Small intestine (tissue), 7 donors: ENCODE measurements around the gene DENND1A. TPM values are rescaled to one million over a fixed set of nuclear protein-coding genes. Genes with fewer than 3 reads are reported as not detected.

ENCODE experiments used
- DNase-seq, 2 donors: peaks; one replicate each; pipeline versions ENCODE4 v3.0.0 to v3.0.0-alpha.2; 2013
- FAIRE-seq: peaks from 2 replicates; lab custom pipeline; 2012; peaks lifted over from hg19 to GRCh38; lab: Jason Lieb, UNC
- H3K27ac ChIP-seq, 3 donors: one replicate each; pipeline ENCODE4 v1.5.1; 2013; ENCODE audit warnings: low read length in 2 of 3, mild to moderate bottlenecking in 2 of 3, control low read depth in 1 of 3, inconsistent platforms in 1 of 3, low read depth in 1 of 3, moderate library complexity in 1 of 3
- H3K27me3 ChIP-seq, 3 donors: one replicate each; pipeline ENCODE4 v1.6.1; 2013; ENCODE audit warnings: low read length in 3 of 3, inconsistent platforms in 1 of 3; ENCODE audit not compliant: control insufficient read depth in 3 of 3, insufficient read depth in 3 of 3
- H3K36me3 ChIP-seq, 3 donors: one replicate each; pipeline ENCODE4 v1.6.1; 2013; ENCODE audit warnings: low read length in 3 of 3, inconsistent platforms in 1 of 3, low read depth in 1 of 3, mild to moderate bottlenecking in 1 of 3, moderate library complexity in 1 of 3; ENCODE audit not compliant: control insufficient read depth in 3 of 3, insufficient read depth in 2 of 3
- H3K4me1 ChIP-seq, 3 donors: one replicate each; pipeline ENCODE4 v1.6.1; 2013; ENCODE audit warnings: low read length in 2 of 3, inconsistent platforms in 1 of 3, low read depth in 1 of 3, mild to moderate bottlenecking in 1 of 3, moderate library complexity in 1 of 3; ENCODE audit not compliant: control insufficient read depth in 3 of 3, insufficient read depth in 2 of 3
- H3K4me3 ChIP-seq, 3 donors: one replicate each; pipeline ENCODE4 v1.5.1; 2013; ENCODE audit warnings: low read length in 3 of 3, control low read depth in 1 of 3, inconsistent platforms in 1 of 3, low read depth in 1 of 3, mild to moderate bottlenecking in 1 of 3, moderate library complexity in 1 of 3
- H3K9me3 ChIP-seq, 2 donors: one replicate each; pipeline ENCODE4 v1.6.1; 2013; ENCODE audit warnings: low read depth in 1 of 2, low read length in 1 of 2; ENCODE audit not compliant: control insufficient read depth in 2 of 2, insufficient read depth in 1 of 2
- WGBS, 3 donors: extraction: QIAGEN DNeasy Blood & Tissue Kit; methylation state at CpG; one replicate each; pipeline ENCODE4 v1.1.7; 2013; 5-methylcytosine and 5-hydroxymethylcytosine counted together
- polyA plus RNA-seq, 4 donors: library from polyadenylated mRNA; stranded (reverse) in 3 of 4; unstranded in 1 of 4; fragments of 200-250 nt in 3 of 4; fragments of 120-200 nt in 1 of 4; gene quantifications; one replicate each; pipeline versions ENCODE4 v1.2.1 to v1.2.3, GENCODE V29; 2013
- donor health status: healthy with polysubstance abuse.
- donor health status: control.
- donor health status: control.
- donor health status: Bipolar disorder and iron deficiency.
- donor health status: healthy.

The DENND1A gene
- polyA plus RNA-seq, 4 donors = 11.5 to 43.4 (median 20.0) TPM

- DNase-seq = peak in 1 of 2 donors; percentile 17
- Histone ChIP-seq H3K27me3 (no peaks in the 10 kb centered on the region), H3K9me3 (peaks cover 0 to 13% of the 10 kb centered on the region in 2 donors), H3K36me3 (peaks cover 0 to 5% (median 0%) of the 10 kb centered on the region in 3 donors), H3K4me1 (peaks cover 0 to 3% (median 0%) of the 10 kb centered on the region in 3 donors), H3K27ac (no peak overlapping the region), H3K4me3 (no peak overlapping the region)
- no peak for FAIRE-seq
- 68 to 100% (median 97%) methylated on average over 1 of the region's 1 CpG for WGBS, 3 donors
Observed at GRCh38 chr9:123702483-123702882, 227.4 kb downstream of the DENND1A start.

DNA sequence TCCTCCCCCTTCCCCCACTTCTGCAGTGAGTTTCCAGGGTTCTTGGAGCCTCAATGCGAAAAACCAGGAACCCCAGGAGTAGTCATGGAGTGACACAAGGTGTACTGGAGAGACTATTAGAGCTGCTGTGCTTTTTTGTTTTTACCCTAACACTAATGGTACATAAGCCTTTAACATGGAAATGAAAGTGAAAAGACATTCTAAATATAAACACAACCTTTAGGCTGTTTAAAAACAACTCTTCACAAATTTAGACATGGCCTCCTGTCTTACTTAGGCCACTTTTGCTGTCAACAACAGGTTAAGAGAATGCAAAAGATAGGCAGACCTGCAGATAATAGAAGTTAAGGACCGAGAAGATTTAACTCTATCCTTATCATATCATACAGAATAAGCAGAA, 232.2 kb downstream of the DENND1A start:
- 78 to 84% (median 83%) methylated on average over 2 of the region's 2 CpGs for WGBS, 3 donors
- H3K9me3 ChIP-seq = peaks cover 0 to 10% of the 10 kb centered on the region in 2 donors
- no peaks in the 10 kb centered on the region for H3K27me3 ChIP-seq
- no peak for DNase-seq
- peaks cover 0 to 3% (median 0%) of the 10 kb centered on the region in 3 donors for H3K36me3 ChIP-seq
- peaks cover 0 to 5% (median 0%) of the 10 kb centered on the region in 3 donors for H3K4me1 ChIP-seq
- no peak overlapping the region for H3K4me3 ChIP-seq
- FAIRE-seq = no peak
- no peak overlapping the region for H3K27ac ChIP-seq

DNA sequence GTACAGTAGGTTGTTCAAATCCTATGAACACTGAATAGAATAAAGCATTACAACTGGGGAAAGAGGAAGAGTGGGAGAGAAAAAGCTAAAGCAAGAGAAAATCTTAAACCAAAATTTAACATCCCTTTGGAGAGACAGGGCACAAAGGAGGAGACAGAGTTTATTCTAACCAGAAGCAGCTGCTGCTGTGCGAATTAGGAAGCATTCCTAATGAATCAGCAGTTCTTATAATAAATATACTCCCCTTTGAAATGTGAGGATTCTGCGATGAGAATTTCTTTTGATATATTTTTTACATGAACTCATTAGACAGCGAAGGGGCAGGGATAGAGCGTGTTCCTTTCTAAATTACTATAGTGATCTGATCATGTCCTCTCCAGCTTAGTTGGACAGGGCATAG, 233.4 kb downstream of the DENND1A start:
- Histone ChIP-seq H3K4me3 (no peak overlapping the region), H3K9me3 (peaks cover 0 to 6% of the 10 kb centered on the region in 2 donors), H3K36me3 (peaks cover 0 to 4% (median 2%) of the 10 kb centered on the region in 3 donors), H3K4me1 (peaks cover 0 to 5% (median 0%) of the 10 kb centered on the region in 3 donors), H3K27ac (no peak overlapping the region), H3K27me3 (no peaks in the 10 kb centered on the region)
- FAIRE-seq = no peak
- DNase-seq = no peak
- WGBS, 3 donors = 83 to 94% (median 83%) methylated on average over 4 of the region's 4 CpGs

GRCh38 chr9:123695386-123695785, 234.5 kb downstream of the DENND1A start:
- no peak overlapping the region for H3K4me3 ChIP-seq
- H3K27ac ChIP-seq = no peak overlapping the region
- H3K9me3 ChIP-seq = peaks cover 0 to 3% of the 10 kb centered on the region in 2 donors
- WGBS, 3 donors = 96 to 99% (median 97%) methylated on average over 3 of the region's 3 CpGs
- FAIRE-seq (no peak), DNase-seq (no peak)
- H3K36me3 ChIP-seq = peaks cover 0 to 4% (median 4%) of the 10 kb centered on the region in 3 donors
- peaks cover 0 to 5% (median 0%) of the 10 kb centered on the region in 3 donors for H3K4me1 ChIP-seq
- no peaks in the 10 kb centered on the region for H3K27me3 ChIP-seq

DNA sequence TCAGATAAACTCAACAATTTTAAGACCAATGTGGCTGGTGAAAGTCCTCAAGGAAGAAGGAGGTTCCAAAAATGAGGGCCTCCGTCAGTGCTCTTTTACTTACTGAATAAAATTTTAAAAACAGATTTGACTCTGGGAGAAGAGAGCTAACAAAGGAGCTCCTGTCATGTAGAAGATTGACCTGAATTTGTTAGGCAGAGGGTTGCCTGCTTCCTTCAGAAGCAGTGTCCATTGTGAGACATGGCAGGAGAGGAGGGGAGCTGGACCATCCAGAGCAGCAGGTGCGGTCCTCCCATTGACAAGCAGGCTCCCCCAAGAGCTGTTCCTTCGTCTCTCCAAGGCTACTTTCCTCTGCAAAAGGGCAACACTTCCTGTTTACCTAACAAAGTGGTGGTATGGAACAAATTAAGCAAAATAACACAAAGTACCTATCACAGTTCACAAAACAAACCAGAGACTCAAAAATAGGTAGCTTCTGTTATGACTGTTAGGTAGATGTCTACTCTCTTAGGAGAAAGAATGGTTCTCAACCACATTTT, 238.1 kb downstream of the DENND1A start:
- no peaks in the 10 kb centered on the region for H3K9me3 ChIP-seq
- H3K27ac ChIP-seq = no peak overlapping the region
- H3K4me3 ChIP-seq = no peak overlapping the region
- H3K4me1 ChIP-seq = peaks cover 0 to 5% (median 0%) of the 10 kb centered on the region in 3 donors
- FAIRE-seq = no peak
- H3K27me3 ChIP-seq = no peaks in the 10 kb centered on the region
- H3K36me3 ChIP-seq = peaks cover 0 to 7% (median 4%) of the 10 kb centered on the region in 3 donors
- WGBS, 3 donors = 89 to 95% (median 93%) methylated on average over 3 of the region's 3 CpGs
- DNase-seq = no peak

DNA sequence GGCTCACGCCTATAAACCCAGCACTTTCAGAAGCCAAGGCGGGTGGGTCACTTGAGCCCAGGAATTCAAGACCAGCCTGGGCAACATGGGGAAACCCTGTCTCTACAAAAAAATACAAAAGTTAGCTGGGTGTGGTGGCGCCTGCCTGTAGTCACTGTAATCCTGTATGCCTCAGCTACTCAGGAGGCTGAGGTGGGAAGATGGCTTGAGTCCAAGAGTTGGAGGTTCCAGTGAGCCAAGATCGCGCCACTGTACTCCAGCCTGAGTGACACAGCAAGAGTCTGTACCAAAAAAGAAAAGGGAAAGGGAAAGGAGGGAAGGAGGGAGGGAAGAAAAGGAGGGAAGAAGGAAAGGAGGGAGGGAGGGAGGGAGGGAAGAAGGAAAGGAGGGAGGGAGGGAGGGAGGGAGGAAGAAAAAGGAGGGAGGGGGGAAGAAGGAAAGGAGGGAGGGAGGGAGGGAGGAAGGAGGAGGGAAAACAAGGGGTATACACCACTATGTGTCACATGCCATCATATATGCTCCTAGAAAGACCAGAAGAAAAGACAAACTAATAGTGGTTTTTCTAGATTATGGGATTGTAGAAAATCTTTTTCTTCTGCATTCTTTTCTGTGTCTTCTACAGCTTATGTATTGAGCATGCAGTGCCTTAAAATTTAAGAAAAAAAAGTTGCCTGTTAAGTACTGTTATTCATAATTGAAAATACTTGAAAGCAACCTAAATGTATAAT, 240.1 kb downstream of the DENND1A start:
- Histone ChIP-seq H3K4me1 (peaks cover 0 to 5% (median 0%) of the 10 kb centered on the region in 3 donors), H3K4me3 (no peak overlapping the region), H3K27me3 (peaks cover 0 to 2% (median 0%) of the 10 kb centered on the region in 3 donors), H3K9me3 (no peaks in the 10 kb centered on the region), H3K36me3 (peaks cover 0 to 7% (median 4%) of the 10 kb centered on the region in 3 donors), H3K27ac (no peak overlapping the region)
- 84 to 95% (median 94%) methylated on average over 5 of the region's 5 CpGs for WGBS, 3 donors
- FAIRE-seq (no peak), DNase-seq (no peak)

DNA sequence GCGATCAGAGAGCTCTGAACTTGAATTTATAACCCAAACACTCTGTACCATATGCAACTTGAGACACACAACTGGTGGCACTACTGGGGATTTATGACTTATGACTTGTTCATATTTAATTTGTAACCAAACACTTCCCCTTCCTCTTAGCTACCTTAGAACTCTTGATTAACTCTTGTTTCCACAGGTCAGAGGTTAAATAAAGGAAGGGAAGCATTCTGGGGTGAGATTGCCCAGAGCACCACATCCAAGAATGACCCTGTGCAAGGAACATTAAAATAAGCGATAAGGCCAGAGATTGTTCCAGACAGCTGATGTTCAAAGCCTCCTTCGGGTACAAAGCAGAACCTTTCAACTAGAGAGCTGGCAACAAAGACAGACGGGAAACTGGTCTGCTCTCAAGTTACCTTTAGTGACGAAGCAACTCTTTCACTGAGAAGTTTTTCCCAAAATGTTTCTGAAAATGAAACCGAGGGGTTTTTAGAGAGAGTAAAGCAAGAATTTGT, 242.6 kb downstream of the DENND1A start:
- 21 to 49% (median 35%) methylated on average over 6 of the region's 6 CpGs for WGBS, 3 donors
- peaks cover 0 to 5% (median 0%) of the 10 kb centered on the region in 3 donors for H3K4me1 ChIP-seq
- DNase-seq (peak; percentile 6 to 18), FAIRE-seq (no peak)
- peaks cover 0 to 16% (median 0%) of the 10 kb centered on the region in 3 donors for H3K27me3 ChIP-seq
- no peak overlapping the region for H3K27ac ChIP-seq
- peaks cover 0 to 7% (median 4%) of the 10 kb centered on the region in 3 donors for H3K36me3 ChIP-seq
- no peaks in the 10 kb centered on the region for H3K9me3 ChIP-seq
- H3K4me3 ChIP-seq = no peak overlapping the region

DNA sequence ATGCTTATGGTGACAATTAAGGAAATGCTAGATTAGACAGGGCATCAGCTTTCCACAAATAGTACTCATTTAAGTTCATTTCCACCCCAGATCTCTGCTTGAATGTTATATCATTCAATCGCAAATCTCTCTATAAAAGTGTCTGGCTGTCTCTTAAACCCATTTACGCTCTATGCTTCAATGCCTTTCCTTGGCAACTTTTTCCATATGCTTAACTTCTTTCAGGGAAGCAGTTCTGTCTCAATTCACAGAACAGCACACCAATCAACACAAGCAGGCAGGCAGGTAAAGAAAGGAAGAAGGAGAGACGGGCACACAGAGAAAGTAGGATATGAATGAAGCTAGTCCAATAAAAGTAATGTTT, 243.1 kb downstream of the DENND1A start:
- H3K27me3 ChIP-seq = peaks cover 0 to 20% (median 0%) of the 10 kb centered on the region in 3 donors
- 53 to 78% (median 71%) methylated on average over 3 of the region's 3 CpGs for WGBS, 3 donors
- H3K9me3 ChIP-seq = peaks cover 0 to 1% of the 10 kb centered on the region in 2 donors
- H3K36me3 ChIP-seq = peaks cover 0 to 6% (median 4%) of the 10 kb centered on the region in 3 donors
- H3K27ac ChIP-seq = no peak overlapping the region
- FAIRE-seq (no peak), DNase-seq (no peak)
- H3K4me3 ChIP-seq = no peak overlapping the region
- H3K4me1 ChIP-seq = peaks cover 0 to 5% (median 0%) of the 10 kb centered on the region in 3 donors
